RCC 7860 (cell line): ENCODE measurements around the gene PXN.

Source experiments
- DNase-seq: peaks from one replicate; pipeline ENCODE4 v3.0.0-alpha.2; 2015; ENCODE audit warnings: low spot score
- FAIRE-seq: peaks from 2 replicates; lab custom pipeline; 2012; peaks lifted over from hg19 to GRCh38; lab: Jason Lieb, UNC

Gene PXN

DNA sequence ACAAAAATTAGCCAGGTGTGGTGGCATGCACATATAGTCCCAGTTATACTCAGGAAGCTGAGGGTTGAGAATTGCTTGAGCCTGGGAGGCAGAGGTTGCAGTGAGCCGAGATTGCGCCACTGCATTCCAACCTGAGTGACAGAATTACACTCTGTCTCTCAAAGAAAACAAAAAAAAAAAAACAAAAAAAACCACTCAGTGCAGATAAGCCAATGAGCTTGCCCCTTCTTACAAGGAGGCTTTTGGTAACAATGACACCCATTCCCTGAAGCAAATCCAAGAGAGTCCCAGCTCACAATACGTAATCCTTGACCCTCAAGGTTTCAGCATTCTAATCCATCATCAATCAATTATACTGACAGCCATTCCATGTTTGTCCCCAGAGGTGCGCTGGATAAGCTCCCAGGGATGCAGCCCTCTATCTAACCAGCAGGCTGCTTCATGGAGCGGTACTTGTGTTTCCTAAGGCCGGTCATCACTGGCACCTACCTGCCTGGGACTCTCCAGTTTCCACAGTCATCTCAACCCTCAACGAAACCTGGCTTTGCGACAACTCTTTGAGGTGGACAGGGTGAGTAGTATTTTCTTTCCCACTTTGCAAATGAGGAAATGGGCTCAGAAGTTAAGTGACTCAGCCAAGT is 83.4 kb downstream of the PXN start:
- peak; percentile 87 for FAIRE-seq
- peak; percentile 86 for DNase-seq

DNA sequence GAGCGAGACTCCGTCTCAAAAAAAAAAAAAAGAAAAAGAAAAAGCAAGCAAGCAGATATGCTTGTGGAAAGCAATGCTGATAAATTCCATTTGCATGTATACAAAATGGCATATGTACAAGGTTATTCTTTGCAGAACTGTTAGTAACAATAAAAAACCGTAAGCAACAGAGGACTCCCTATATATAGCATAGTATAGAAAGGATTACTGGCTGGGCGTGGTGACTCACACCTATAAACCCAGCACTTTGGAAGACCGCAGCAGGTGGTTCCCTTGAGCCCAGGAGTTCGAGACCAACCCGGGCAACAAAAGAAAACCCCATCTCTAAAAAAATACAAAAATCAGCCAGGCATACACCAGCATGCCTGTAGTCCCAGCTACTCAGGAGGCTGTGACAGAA is 84.6 kb downstream of the PXN start:
- no peak for FAIRE-seq

DNA sequence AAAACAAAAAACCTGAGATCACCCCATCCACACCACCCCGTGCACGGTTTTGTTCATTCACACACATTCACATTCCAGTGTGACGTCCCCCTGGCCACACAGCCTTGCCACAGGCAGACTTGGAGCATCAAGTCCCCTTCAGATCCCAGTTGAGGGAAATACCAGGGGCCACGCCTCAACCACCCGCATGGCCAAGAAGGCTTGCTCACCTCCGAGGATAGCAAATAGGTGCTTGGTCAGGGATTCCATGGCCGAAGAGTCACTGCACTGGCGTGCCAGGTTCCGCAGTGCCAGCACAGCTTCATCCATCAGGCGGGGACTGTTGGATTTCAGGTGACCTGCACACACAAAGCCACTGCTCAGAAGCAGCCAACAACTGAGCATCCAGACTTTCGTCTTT is 90.0 kb downstream of the PXN start:
- DNase-seq (no peak), FAIRE-seq (no peak)

More for the DNA sequence above, 84.6 kb downstream of the PXN start:
- DNase-seq: no peak

DNA sequence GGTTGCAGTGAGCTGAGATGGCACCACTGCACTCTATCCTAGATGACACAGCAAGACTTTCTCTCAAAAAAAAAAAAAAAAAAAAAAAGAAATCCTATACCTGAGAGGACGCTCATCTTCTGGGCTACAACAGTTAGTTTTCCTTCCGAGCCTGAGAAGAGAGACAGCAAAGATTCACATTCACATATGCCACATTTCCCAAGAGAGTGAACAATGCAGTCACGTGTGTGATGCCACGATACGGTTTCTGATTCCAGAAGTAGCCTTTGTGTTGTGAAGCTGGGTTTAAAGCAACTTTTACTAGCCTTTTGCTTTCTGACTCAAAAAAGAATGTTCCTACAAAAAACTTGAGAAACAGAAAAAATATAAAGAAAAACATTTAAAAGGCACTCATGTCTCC is 90.5 kb downstream of the PXN start:
- FAIRE-seq (no peak), DNase-seq (no peak)

DNA sequence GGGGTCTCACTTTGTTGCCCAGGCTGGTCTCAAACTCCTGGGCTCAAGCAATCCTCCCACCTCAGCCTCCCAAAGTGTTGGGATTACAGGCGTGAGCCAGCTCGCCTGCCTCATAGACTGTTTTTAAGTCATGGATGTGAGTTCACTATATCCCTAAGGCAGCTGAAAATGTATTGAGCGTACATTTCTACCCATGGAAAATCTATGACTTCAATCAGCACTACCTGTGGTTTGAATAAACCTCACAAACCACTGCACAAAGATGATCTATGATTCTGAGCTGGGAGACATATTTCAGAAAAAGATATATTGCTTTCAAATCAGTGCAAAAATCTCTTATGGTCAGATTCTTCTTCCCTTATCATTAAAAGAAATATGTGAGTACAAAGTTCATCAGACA is 93.5 kb downstream of the PXN start:
- DNase-seq: no peak
- FAIRE-seq: no peak

DNA sequence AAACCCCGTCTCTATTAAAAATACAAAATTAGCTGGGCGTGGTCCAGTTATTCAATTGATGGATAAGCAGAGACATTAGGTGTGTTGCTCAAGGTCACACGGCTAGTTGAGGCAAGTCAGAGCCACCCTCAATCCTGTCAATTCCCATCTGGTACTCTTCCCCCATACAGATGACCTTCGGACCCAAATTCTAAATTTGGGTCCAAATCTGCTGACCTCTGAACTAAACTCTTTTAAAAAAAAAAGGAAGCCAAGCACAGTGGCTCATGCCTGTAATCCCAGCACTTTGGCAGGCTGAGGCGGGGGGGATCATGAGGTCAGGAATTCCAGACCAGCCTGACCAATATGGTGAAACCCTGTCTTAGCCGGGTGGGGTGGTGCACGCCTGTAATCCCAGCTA is 94.9 kb downstream of the PXN start:
- DNase-seq (no peak), FAIRE-seq (no peak)

DNA sequence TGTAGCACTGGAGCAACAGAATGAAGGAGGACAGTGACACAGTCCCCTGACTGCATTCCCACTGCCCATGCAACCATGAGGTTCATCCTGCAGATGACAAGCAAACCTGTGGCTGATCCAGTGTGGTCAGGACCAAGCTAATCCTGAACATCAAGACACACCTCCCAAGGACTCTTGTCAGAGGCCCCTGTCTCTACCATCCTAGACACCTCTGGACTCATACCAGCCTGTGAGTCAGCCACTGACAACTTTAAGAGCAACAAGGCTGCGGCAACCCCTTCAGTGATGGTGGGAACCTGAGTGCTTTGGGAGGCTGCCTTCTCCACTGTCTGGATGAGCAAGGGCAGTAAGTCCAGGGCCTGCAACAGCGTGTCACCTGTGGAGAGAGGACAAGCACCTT is 95.6 kb downstream of the PXN start:
- no peak for FAIRE-seq
- no peak for DNase-seq

DNA sequence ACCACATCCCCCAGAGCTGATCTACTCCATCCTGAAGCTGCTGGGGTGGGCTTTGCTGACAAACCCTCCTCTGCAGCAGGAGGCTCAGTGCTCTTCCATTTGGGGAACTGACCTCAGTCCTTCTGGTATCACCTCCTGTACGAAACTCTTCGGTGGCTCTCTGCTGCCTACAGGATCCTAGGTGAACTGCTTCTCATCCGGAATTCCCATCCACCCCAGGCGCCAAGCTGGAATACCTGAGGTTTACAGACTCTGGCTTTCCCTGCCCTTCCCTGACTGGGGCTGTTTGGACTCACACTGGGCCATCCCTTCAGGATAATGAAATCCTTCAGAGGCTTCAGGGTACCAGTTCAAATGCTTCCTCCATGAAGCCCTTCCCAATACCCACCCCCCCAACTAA is 97.2 kb downstream of the PXN start:
- DNase-seq: no peak
- no peak for FAIRE-seq

DNA sequence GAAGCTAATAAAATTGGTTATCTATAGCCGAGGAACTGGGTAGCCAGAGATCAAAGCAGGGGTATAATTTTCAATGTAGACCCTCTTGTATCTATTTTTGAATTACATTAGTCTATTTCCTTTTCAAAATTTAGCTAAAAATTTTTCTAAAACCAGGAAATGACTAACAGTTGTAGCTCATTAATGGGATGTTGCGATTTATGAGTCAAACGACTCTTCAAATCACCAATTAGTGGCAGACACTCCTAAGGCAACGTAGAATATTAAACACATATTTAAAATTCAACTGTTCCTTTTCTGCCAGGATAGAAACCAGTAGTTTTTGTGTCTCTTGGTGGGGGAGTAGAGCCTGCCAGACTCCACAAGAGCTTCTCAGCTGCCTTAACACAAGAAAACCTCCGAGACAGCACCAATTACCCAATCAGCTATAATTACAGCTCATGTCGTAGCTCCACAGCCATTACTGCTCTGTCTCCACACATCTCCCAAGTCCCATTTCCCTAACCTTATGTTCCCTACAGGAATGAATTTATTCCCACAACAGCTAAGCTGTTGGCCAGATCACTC is 97.9 kb downstream of the PXN start:
- FAIRE-seq (no peak), DNase-seq (no peak)

DNA sequence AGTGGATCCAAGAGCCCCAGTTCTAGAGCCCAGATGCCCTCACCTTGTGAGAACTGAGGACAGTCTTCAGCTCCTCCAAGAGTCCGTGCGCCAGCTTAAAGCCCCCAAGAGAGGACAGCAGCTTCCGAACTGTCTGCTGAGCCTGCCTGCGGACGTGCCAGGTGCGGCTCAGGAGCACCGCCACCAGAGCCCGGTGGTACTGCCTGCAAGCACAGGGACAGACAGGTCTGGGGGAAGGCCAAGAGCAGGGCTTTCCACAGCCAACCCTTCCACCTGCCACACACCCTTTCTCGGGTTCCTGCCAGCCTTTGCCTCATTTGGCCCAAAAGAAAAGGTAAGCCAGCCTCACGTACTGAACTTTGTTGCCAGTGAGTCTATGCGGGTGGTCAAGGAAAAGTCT is 101.2 kb downstream of the PXN start:
- DNase-seq (no peak), FAIRE-seq (no peak)

DNA sequence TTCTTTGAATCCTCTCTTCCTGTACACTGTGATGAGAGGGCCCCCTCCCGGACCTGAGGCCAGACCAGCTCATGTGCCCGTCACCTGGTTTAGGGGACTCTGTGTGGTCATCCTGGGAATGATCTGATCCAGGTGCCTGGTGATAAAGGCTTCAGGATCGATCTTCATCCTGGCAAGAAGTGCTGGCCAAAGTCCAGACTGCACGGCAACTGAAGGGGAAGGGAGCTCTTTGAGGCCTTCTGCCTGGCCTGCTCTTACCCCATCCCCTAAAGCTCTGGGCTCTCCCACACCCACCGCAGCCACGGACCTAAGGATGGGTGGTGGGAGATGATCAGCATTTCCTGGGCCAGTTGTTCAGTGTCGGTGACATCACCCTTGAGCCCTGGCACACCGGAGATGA is 102.8 kb downstream of the PXN start:
- DNase-seq: no peak
- no peak for FAIRE-seq

DNA sequence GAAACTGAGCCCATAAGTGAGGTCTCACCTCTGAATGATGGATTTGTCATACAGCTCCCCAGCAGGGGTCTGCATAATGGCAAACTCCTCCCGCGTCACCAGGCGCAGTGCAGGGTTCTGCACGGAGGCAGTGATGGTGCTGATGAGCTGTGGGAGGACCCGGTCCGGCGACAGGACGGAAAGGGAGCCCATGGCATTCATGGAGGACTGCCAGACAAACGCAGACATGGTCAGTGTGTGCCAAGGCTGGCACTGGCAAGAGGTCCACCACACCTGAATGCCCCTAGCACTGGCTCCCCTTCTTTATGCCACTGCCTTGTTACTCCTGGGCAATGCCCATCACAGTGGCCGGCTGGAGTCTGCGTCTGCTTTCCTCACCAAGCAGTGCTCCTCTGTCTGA is 103.7 kb downstream of the PXN start:
- DNase-seq: no peak
- FAIRE-seq: no peak
